Measurements from ENCODE around the gene EMD. TPM values are rescaled to one million over a fixed set of nuclear protein-coding genes. Genes with fewer than 3 reads are reported as not detected.

EMD gene
- total RNA-seq, 2 donors from 2014 or later = 41.5 to 47.0 TPM

DNA sequence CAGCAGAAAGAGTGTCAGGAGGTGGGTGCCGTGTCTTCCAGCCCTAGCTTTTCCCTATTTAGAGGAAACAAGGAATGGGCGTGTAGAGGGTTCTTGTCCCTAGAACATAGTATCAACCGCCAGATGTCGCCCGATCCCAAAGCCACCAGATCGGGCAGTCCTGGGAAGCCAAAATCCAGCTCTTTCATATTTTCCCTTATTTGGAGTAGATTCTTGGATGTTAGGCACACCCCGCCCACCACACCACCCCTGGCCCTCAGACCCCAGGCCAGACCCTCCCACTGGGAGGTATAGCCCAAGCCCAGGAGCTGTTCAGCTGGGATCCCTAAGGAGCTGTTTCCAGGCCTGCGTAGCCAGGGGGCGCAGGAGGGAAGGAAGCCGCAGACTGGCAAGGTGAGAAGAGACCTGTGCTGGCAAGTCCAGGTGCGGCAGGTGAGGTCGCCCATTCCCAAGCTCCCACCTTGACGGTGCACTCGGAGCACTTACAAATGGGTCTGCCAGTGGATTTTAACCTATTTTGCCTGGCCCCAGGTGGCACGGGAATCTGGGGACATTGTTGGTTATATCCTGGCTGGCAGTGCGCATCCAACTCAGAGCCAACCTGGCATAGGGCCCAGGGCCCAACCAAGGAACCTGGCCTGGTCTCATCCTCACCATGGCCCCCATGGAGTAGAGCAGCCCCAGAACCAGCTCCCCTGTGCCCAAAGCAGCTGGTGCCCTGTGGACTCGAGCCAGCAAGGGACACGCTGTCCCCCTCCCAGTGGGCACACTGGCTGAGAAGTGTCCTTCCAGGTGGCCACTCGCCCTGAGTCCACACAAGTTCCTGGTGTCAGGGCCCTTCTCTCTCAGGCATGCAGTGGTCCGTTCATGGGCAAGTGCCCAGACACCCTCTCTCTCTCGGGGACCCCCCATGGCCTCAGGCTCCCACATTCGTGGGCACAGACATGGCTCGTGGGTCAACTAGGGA, 5.5 kb upstream of the EMD start:
- TF ChIP-seq, protein P1, sequence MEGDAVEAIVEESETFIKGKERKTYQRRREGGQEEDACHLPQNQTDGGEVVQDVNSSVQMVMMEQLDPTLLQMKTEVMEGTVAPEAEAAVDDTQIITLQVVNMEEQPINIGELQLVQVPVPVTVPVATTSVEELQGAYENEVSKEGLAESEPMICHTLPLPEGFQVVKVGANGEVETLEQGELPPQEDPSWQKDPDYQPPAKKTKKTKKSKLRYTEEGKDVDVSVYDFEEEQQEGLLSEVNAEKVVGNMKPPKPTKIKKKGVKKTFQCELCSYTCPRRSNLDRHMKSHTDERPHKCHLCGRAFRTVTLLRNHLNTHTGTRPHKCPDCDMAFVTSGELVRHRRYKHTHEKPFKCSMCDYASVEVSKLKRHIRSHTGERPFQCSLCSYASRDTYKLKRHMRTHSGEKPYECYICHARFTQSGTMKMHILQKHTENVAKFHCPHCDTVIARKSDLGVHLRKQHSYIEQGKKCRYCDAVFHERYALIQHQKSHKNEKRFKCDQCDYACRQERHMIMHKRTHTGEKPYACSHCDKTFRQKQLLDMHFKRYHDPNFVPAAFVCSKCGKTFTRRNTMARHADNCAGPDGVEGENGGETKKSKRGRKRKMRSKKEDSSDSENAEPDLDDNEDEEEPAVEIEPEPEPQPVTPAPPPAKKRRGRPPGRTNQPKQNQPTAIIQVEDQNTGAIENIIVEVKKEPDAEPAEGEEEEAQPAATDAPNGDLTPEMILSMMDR (IDR thresholded peaks at IDR 0.05) = peak; percentile 49 to 75
- Histone ChIP-seq H3K9me3 (no peaks in the 10 kb centered on the region), H3K27me3 (no peaks in the 10 kb centered on the region), H3K4me1 (peaks cover 0 to 25% of the 10 kb centered on the region in 2 donors), H3K4me3 (peak overlapping the region; percentile 74 to 78), H3K36me3 (peaks cover 15% of the 10 kb centered on the region), H3K27ac (peak overlapping the region; percentile 84 to 96)
- peak; percentile 81 for DNase-seq (ENCODE audit: low spot score)

DNA sequence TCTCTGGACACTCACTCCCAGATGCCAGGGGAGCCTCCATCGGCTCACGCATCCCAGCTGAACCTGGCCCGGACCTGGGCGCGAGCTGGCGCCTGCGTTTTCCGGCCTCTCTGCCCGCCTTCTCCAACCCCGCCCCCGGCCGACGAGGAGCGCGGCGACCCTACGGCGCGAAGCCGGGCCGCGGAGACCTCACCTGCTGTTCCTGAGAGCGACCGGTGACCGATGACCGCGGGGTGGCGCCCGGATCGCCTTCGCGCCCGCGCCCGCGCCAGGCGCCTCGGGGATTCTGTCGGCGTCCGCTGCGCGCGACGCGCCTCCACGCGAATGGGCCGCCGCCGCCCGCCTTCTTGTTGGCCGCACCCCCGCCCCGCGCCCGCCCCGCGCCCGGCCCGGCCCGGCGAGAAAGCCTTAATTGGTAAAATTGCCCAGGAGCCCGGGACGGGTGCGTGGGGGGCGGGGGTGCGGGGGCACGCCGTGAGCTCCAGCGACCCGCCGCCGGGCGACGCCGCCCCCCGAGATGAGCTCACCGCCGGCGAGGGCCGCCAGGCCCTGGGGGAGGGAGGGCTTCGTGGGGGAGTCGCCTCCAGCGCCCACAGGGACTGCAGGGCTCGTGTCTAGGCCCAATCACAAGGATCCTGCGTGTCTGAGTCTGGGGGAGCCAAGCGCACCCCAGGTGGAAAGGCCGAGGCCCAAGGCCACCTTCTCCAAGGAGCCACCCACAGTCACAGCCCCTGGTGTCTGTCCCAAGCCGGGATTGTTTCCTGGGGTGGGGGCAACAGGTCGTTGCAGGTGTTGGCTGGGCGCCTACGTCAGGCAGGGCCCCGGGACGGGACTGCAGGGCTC, 4.6 kb upstream of the EMD start, which contains the start of gene FLNA:
TSS of gene FLNA (minus strand) at position 322 of the 843 bp plus-strand sequence. CDS start 3,389 bp downstream, outside the sequence.
- Histone ChIP-seq H3K4me3 (peak within 1 kb of the TSS; percentile 74 to 78), H3K27ac (peak within 1 kb of the TSS; percentile 84 to 96), H3K9me3 (no peaks in the 10 kb centered on the region), H3K4me1 (peaks cover 0 to 25% of the 10 kb centered on the region in 2 donors), H3K36me3 (peaks cover 9% of the 10 kb centered on the region), H3K27me3 (no peaks in the 10 kb centered on the region)
- TF ChIP-seq, protein P1 (IDR thresholded peaks at IDR 0.05) = no peak
- DNase-seq (ENCODE audit: low spot score) = no peak

DNA sequence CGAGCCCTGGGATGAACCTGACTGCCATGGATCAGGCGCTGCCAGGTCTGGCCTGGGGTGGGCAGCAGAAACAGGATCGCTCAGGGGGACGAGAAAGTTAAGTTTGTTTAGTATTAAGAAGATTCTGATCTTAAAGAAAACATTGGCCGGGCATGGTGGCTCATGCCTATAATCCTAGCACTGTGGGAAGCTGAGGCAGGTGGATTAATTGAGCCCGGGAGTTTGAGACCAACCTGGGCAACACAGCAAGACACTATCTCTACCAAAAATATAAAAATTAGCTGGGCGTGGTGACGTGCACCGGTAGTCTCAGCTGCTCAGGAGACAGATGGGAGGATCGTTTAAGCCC, 4.0 kb upstream of the EMD start:
- Histone ChIP-seq H3K36me3 (peaks cover 8% of the 10 kb centered on the region), H3K27me3 (no peaks in the 10 kb centered on the region), H3K27ac (peak overlapping the region; percentile 84 to 96), H3K4me3 (peak overlapping the region; percentile 74 to 78), H3K4me1 (peaks cover 0 to 27% of the 10 kb centered on the region in 2 donors), H3K9me3 (no peaks in the 10 kb centered on the region)
- no peak for DNase-seq (ENCODE audit: low spot score)
- TF ChIP-seq, protein P1 (IDR thresholded peaks at IDR 0.05) = no peak

DNA sequence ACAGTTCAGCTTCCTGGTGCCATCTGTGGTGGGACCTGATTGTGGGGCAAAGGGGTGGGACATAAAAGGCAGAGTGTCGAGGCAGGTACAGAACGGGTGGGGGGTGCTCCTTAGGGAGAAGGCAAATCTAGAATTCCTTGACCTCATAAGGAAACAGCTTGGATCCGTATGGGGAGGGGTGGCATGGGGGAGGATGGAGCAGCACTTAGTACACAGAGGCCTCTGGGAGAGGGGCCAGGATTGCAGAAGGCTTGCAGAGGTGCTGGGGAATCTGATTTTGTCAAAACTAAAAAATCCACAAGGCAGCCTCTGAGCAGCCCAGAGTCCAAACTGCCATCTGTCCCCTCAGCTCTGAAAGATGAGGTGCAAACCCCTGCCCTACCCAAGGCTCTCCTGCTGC, 2.3 kb upstream of the EMD start:
- no peaks in the 10 kb centered on the region for H3K36me3 ChIP-seq
- peak overlapping the region; percentile 93 to 96 for H3K27ac ChIP-seq
- H3K4me3 ChIP-seq = no peak overlapping the region
- H3K4me1 ChIP-seq = peaks cover 0 to 37% of the 10 kb centered on the region in 2 donors
- no peaks in the 10 kb centered on the region for H3K9me3 ChIP-seq
- TF ChIP-seq, protein P1 (IDR thresholded peaks at IDR 0.05) = no peak
- no peaks in the 10 kb centered on the region for H3K27me3 ChIP-seq
- DNase-seq (ENCODE audit: low spot score) = no peak

DNA sequence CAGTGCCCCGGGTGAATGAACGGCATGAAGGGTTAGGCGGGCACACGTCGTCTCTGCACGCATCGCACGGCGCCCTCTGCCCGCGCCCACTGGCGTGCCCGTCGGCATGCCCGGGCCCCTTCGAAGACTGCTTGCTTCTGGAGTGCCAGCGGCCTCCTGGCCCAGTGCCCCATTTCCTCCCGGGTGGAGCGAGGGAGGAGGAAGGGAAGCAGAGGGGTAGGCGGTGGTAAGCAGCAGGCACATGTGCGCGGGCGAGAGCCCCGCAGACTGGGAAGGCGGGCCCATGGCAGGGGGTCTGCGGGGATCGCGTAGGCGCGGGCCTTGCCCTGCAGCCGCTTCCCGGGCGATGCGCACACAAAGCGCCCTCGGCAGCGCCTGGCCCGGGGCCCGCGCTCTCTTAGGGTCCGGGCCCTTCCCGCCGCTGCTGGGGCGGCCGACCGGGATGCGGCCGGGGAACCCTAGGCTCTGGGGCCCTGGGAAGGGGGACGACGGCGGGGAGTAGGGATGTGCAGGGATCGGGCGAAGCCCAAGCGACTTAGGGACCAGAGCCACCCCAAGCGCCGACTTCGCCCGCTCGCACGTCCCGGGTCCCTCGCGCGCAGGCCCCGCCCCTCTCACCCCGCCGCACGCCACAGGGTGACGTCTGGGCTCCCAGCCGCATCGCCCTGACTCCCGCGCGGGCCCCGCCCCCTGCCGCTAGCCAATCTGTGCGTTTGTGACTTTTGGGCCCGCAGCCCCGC, 866 bp upstream of the EMD start:
- peak overlapping the region; percentile 93 to 96 for H3K27ac ChIP-seq
- no peaks in the 10 kb centered on the region for H3K9me3 ChIP-seq
- H3K4me1 ChIP-seq = peaks cover 0 to 23% of the 10 kb centered on the region in 2 donors
- no peaks in the 10 kb centered on the region for H3K36me3 ChIP-seq
- peak overlapping the region; percentile 38 to 56 for H3K4me3 ChIP-seq
- DNase-seq (ENCODE audit: low spot score) = no peak
- no peaks in the 10 kb centered on the region for H3K27me3 ChIP-seq
- TF ChIP-seq, protein P1 (IDR thresholded peaks at IDR 0.05) = no peak
